Dedifferentiated amniotic fluid mesenchymal stem cell (primary cell): ENCODE data around the gene FLVCR2.
"Not testable (repeated sequence)": the region's sequence is repeated elsewhere in the genome, so short reads cannot be mapped to it uniquely, and the experiment has no call there.

Source experiments
- DNase-seq: peaks from one replicate; pipeline ENCODE4 v3.0.0-alpha.2; 2016; ENCODE audit errors: extremely low spot score

FLVCR2 gene

GRCh38 chr14:75591987-75592575, 13.7 kb downstream of the FLVCR2 start:
- no peak for DNase-seq

- DNase-seq, result no peak
Measured at GRCh38 chr14:75595226-75595625, 16.8 kb downstream of the FLVCR2 start.

DNA sequence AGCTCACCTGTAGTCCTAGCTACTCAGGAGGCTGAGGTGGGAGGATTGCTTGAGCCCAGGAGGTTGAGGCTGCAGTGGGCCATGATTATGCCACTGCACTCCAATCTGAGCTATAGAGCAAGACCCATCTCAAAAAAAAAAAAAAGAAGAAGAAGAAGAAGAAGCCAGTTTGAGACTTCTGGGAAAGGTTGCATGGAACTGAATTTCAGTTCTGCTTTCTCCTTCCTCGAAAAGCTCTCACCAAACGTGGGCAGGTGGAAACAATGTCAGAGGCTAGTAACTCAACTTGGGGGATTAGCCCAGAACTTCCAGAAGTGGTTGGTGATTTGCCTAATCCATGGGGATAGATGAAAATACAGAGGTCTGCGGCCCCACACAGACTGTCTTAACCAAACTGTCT, 18.7 kb downstream of the FLVCR2 start:
- DNase-seq, result no peak

DNA sequence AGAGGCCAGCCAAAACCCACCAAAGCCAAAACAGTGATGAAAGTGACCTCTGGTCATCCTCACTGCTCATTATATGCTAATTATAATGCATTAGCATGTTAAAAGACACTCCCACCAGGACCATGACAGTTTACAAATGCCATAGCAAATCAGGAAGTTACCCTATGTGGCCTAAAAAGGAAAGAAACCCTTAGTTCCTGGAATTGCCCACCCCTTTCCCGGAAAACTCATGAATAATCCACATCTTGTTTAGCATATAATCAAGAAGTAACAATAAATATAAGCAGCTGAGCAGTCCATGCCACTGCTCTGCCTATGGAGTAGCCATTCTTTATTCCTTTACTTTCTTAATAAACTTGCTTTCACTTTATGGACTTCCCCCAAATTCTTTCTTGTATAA, 21.7 kb downstream of the FLVCR2 start:
- DNase-seq, result not testable (repeated sequence)

DNA sequence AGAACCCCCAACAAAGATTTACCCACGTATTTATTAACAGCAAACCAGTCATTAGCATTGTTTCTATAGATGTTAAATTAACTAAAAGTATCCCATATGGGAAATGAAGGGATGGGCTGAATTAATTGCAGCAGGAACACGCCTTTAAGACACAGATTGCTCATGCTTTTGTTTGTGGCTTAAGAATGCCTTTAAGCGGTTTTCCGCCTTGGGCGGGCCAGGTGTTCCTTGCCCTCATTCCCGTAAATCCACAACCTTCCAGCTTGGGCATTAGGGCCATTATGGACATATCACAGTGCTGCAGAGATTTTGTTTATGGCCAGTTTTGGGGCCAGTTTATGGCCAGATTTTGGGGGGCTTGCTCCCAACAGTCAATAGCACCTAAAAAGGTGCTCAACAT, 22.6 kb downstream of the FLVCR2 start:
- not testable (repeated sequence) for DNase-seq

- DNase-seq, result no peak
Measured at GRCh38 chr14:75602503-75602902, 24.1 kb downstream of the FLVCR2 start.

GRCh38 chr14:75604979-75605851, 26.8 kb downstream of the FLVCR2 start:
- DNase-seq, result no peak

DNA sequence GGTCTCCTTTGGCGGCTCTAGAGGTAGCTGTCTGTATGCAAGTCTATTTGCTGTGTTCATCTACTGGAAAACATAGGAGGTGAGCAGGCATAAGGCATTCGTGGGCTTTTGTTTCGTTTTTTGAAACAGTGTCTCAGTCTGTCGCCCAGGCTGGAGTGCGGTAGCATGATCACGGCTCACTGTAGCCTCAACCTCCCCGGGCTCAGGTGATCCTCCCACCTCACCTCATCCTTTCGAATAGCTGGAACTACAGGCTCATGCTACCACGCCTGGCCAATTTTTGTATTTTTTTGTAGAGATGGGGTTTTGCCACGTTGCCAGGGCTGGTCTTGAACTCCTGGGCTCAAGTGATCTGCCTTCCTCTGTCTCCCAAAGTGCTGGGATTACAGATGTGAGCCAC, 27.5 kb downstream of the FLVCR2 start:
- DNase-seq, result no peak

- no peak for DNase-seq
Measured at GRCh38 chr14:75607044-75607443, 28.6 kb downstream of the FLVCR2 start.

GRCh38 chr14:75607842-75608640, 29.6 kb downstream of the FLVCR2 start:
- no peak for DNase-seq

DNA sequence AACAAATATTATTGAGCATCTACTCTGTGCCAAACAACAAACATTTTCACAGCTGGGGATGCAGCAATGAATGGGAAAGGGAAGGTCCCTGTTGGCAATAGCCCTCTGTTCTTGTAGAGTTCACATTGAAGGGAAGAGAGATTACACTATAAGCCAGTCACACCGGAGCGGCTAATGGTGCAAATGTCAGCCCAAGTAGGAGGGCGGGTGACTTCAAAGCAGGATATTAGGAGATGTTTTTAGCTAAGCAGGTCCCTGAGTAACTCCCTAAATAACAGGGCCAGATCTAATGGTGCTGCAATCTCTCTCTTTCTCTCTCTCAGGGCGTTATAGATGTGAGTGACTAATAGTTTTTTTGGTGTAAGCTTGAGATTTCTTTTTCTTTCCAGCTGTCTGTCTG, 30.7 kb downstream of the FLVCR2 start:
- no peak for DNase-seq

DNA sequence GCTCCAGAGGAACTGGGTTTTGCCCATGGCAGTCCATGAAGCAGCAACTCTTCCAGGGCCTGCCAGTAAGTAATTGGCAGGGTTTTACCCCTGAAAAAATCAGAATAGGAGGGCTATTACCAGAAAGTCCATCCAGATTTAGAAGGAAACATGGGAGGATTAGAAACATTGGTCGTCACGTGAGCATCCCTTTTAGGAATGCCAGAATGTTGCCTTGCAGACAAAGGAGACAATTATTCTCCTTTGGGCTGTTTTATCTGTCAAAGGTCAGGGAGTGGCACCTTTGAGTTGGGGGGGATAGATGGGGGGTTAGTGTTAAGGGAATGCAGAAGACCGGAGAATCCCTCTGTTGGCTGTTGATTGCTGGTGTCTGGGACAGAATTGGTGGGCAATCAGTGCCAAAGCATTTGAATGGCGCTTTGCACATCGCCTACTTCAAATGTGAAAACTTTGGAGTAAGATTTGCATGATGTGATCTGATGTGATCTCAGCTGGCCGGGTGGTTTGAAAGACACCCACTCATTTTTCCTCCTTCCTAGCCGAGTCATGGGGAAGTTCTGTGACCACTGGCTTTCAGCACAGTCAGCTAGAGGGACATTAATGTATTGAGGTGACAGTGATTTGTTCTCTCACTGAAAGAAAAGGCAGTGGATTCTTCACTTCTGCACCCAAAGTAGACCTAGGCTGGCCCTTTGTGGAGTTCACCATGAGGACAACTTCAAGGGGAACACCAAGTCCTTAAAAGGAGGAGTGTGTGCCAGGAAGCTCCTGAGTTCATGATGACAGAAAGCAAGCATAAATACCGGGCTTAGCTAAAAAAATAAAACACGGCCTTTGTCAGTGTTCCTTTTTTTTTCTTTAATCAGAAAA, 31.4 kb downstream of the FLVCR2 start:
- DNase-seq, result no peak

DNA sequence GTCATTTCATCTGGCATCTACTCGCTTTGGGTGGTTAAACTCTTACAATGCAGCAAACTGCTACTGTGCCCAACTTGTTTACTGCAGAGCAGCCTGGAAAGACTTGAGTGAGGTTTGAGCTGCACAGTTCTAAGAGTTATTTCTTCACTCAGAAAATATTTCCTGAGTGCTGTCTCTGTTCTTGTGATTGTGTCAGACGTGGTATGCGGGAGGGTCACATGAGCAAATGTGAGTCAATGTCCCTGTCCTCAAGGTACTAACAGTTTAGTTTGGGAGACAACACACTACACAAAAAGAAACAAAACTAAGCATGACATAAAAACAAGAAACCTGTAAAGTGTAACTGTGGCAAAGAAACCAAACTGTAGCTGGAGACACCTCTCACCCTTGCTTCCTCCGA, 32.4 kb downstream of the FLVCR2 start:
- DNase-seq, result no peak

DNA sequence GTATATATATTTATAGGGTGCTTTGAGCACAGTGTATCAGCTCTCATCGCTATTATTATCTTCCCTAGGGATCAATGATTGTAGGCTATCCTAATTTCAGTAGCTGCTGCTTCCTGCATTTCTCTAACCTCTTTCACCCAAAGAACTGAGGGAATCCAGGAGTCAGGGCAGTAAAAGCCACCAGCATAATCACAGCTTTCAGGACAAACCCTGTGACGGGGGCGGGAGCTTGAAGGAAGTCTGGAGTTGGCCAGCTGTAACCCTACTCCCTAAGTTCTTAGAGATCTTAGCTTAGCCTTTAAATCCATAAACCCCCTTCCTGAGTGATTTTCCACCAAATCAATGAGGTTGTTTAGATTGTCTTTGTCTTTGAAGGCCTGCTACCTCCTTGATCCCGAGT, 33.7 kb downstream of the FLVCR2 start:
- no peak for DNase-seq

DNA sequence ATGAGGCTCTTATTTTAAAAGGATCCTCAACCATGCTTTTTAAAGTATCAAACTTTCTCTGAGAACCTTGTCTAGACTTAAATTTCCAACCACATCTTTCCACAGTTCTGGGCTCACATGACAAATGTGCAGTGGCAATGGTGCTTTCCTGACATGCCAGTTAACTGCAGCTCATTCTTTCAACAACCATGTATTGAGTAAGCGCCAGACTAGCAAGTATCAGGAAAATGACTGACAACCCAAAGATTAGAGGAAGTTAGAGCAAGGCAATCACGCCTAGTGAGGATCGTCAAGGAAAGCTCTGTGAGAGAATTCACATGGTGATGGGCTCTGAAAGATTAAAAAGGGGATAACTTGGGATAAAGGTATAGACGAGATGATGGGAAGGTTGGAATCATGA, 35.8 kb downstream of the FLVCR2 start:
- no peak for DNase-seq

- DNase-seq, result no peak
Measured at GRCh38 chr14:75615200-75615599, 36.8 kb downstream of the FLVCR2 start.

DNA sequence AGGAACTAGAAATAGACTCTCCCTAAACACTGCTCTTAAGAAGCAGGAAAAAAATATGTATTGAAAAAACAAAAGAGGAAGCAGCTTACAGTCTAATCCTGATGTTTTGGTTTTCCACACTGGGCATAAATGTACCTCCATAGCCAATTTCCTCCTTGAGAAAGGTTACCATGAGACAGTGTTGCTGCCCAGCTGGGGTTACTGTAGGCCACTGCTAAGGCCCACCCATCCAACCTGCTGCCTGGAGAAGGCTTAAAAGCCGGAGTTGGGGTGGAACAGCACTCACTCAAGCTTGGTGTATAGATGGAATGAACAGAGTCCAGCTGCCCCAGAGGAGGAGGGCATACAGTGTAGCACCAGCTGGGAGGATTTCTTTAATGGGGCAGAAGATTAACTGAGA, 41.1 kb downstream of the FLVCR2 start:
- DNase-seq, result no peak

GRCh38 chr14:75625034-75625433, 46.6 kb downstream of the FLVCR2 start:
- no peak for DNase-seq

GRCh38 chr14:75626396-75626795, 48.0 kb downstream of the FLVCR2 start:
- no peak for DNase-seq

DNA sequence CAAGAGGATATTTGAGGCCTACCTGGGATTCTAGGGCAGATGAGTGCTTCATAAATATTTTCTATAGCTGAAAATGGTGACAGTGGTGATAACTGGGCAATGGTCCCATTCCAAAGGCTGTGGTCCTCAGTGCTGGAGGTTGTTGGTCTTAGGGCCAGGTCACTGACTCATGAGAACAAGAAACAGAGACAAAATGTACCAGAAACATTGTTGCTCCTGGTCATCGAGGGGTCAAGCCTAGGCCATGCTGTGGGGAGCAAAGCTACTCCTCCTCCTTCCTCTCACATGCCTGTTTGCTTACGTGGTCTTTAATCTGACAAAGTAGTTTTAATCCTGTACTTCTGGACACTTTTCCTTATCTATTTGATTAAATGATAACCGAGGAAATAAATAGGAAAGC, 48.4 kb downstream of the FLVCR2 start:
- no peak for DNase-seq

DNA sequence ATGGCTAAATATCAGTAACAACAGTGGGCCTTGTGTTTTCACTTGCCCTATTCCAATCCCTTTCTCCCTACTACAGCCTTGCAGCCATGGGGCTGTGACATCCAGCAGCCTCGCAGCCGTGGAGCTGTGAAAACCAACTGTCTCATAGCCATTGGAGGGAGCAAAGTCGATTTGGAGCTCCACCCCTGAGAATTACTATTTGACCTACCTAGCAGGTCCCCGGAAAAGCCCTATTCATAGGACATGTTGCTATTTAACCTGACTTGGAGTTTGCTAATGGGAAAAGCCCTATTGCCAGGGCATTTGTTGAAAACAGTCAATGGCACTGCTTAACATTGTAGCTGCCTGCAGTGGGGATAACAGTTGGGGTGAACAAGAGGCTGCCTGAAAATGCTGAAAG, 49.0 kb downstream of the FLVCR2 start:
- no peak for DNase-seq

GRCh38 chr14:75628816-75629215, 50.4 kb downstream of the FLVCR2 start:
- no peak for DNase-seq
